Epithelial cell of esophagus (primary cell): ENCODE measurements around the gene EEPD1.

ENCODE experiments used
- DNase-seq: peaks from one replicate; pipeline ENCODE4 v3.0.0; 2010; ENCODE audit warnings: low read depth
- H3K4me3 ChIP-seq: 2 replicates; pipeline ENCODE4 v1.5.1; 2011; ENCODE audit warnings: mild to moderate bottlenecking, low read length, control low read depth
- TF ChIP-seq, protein P1 (sequence below): IDR thresholded peaks from 2 replicates; pipeline ENCODE4 v1.5.1; 2011; ENCODE audit warnings: low read depth, mild to moderate bottlenecking, low read length, control low read depth, inconsistent platforms; ENCODE audit not compliant: insufficient read depth; ENCODE audit errors: missing control alignments

EEPD1 gene

DNA sequence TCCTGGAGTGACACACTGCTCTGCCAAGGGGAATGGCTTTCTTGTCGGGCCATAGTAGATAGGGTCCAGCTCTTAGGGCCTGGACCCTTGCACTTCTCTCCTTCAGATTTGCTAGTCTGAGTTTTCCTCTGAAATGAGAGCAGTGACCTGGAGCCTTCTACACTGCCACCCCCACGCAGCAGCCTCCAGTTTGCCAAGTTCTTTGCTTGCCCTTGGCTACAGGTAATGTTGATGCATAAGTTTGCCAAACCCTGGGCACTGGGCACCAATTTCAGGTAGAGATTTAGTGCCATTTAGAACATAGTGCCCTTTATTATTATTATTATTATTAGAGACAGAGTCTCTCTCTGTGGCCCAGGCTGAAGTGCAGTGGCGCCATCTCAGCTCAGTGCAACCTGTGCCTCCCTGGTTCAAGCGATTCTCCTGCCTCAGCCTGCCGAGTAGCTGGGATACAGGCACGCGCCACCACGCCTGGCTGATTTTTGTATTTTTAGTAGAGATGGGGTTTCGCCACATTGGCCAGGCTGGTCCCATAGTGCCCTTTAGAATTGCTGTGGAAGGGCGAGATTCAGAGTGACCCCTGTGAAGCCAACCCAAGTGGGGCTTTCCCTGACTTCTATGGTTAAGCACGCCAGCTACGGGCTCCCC lies 14.5 kb downstream of the EEPD1 start:
- TF ChIP-seq, protein P1, sequence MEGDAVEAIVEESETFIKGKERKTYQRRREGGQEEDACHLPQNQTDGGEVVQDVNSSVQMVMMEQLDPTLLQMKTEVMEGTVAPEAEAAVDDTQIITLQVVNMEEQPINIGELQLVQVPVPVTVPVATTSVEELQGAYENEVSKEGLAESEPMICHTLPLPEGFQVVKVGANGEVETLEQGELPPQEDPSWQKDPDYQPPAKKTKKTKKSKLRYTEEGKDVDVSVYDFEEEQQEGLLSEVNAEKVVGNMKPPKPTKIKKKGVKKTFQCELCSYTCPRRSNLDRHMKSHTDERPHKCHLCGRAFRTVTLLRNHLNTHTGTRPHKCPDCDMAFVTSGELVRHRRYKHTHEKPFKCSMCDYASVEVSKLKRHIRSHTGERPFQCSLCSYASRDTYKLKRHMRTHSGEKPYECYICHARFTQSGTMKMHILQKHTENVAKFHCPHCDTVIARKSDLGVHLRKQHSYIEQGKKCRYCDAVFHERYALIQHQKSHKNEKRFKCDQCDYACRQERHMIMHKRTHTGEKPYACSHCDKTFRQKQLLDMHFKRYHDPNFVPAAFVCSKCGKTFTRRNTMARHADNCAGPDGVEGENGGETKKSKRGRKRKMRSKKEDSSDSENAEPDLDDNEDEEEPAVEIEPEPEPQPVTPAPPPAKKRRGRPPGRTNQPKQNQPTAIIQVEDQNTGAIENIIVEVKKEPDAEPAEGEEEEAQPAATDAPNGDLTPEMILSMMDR, result no peak
- no peak overlapping the region for H3K4me3 ChIP-seq
- no peak for DNase-seq

DNA sequence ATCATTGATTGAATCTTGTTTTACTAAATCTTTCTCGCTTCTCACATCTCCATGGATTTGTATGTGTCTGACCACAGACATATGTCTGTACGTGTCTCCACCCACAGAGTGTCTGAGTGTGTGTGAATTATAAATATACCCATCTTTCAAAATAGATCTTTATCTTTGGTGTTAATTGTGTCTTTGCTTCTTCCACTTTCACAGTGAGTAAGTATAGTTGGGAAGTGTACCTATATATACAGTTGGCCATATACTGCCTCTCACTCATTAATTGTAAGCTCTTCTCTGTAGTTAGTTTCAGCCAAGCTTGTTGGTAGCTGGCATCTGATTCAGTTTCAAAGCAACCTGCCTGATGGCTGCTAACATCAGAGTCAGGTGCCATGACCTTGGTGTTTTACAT lies 18.4 kb downstream of the EEPD1 start:
- DNase-seq, result no peak
- H3K4me3 ChIP-seq, result no peak overlapping the region
- TF ChIP-seq, protein P1, result no peak

DNA sequence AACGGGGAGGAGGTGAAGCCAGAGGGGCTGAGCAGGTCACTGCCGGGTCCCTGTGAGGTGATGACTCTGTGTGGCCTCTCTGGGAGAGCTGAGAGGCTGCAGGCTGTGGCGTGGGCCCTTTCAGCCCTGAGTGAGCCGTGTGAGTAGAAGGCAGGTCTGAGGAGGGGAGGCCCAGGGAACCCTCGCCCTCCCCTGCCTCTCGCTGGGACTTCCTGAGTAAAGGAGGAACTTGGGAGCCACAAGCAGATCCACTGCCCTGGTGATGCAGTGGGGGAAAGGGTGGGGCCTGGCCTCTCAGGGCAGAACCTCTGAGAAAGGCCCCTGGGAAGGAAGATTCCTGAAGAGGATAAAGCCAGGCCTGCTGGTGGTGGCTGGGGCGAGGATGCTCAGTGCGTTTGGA lies 22.8 kb downstream of the EEPD1 start:
- H3K4me3 ChIP-seq, result no peak overlapping the region
- TF ChIP-seq, protein P1, result no peak
- DNase-seq, result no peak

DNA sequence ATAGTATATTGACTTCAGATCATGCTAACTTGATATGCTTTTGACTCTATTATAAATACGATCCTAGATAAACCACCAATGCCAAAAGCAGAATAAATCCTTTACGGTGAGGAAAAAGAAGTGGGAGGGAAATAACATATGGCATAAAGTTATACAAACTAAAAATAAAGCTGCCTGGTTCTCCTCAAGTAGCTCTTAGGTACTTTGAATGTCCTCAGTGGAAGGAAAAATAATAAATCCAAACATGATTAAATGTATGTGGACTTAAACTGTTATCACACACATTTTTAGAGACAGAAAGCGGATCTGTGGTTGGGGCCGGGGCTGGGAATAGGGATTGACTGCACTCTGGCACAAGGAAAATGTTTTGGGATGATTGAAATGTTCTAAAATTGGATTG lies 23.6 kb downstream of the EEPD1 start:
- DNase-seq, result no peak
- H3K4me3 ChIP-seq, result no peak overlapping the region
- TF ChIP-seq, protein P1, result no peak

DNA sequence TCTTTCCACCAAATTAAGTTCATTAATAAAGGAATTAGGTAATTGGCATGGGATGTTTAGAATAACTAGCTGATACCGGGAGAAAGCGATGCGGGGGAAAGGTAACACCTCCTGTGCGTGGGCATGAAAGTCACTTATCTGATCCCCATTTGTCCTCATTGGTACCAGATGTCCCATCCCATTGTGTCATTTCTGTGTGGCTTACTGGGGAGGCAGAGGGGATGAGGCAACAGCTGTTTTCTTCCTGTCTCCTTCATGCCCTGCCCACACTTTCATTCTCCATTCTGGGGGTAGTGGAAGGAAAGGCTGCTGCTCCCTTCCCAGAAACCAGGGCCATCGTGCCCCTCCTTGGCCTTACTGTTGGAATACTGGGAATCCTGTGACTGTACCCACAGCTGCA lies 27.1 kb downstream of the EEPD1 start:
- no peak overlapping the region for H3K4me3 ChIP-seq
- TF ChIP-seq, protein P1, result no peak
- DNase-seq, result no peak

DNA sequence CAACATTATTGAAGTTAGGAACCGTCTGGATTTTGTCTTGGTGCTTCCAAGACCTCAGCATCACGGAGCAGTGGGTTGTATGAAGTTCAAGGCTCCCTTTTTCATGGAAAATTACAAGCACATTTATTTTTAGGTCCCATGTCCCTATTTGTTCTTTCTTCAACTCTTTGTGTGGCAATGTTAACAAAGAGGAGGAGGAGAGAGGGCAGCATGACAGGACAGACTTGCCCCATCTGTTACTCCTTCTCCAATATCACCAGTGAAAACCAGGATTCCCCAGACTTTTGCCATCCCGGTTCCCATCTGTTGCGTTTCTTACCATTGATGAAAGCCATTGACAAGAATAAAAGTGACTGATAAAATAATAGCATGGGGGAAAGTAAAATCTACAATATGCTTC lies 28.6 kb downstream of the EEPD1 start:
- DNase-seq, result no peak
- TF ChIP-seq, protein P1, result no peak
- no peak overlapping the region for H3K4me3 ChIP-seq
